Activated T-cell treated with anti-CD3 and anti-CD28 coated beads for 24 hours (primary cell): ENCODE results near the gene RNGTT.
"Not testable (repeated sequence)": the region's sequence is repeated elsewhere in the genome, so short reads cannot be mapped to it uniquely, and the experiment has no call there.

Source experiments
- DNase-seq: peaks from one replicate; pipeline ENCODE4 v3.0.0-alpha.2; 2020; ENCODE audit warnings: low read depth

Gene RNGTT

GRCh38 chr6:88722686-88723085 lies 240.7 kb downstream of the RNGTT start:
- DNase-seq = no peak

DNA sequence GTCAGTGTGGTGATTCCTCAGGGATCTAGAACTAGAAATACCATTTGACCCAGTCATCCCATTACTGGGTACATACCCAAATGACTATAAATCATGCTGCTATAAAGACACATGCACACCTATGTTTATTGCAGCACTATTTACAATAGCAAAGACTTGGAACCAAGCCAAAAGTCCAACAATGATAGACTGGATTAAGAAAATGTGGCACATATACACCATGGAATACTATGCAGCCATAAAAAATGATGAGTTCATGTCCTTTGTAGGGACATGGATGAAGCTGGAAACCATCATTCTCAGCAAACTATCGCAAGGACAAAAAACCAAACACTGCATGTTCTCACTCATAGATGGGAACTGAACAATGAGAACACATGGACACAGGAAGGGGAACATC lies 247.0 kb downstream of the RNGTT start:
- DNase-seq = not testable (repeated sequence)

DNA sequence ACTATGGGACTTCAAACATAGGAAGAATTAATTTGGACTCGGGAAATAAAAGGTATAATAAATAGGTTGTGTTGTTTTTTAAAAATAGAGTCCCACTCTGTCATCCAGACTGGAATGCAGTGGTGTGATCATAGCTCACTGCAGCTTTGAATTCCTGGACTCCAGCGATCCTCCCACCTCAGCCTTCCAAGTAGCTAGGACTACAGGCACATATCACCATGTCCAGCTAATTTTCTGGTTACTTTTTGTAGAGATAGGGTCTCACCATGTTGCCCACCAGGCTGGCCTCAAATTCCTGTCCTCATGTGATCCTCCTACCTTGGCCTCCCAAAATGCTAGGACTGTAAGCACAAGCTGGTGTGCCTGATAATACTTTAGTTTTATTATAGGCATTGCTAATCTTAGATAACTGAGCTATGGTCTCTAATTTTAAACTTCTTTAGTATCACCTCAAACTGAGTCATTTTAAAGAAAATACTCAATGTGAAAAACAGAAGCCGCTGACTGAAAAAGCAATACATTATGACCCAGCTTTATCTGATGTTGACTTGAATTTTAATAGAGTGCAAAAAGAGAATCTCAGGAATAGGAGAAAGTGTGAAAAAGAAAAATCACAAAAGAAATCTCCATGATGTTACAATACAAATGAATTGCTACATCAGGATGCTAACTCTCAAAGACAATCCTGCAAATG lies 251.0 kb downstream of the RNGTT start:
- DNase-seq = no peak

DNA sequence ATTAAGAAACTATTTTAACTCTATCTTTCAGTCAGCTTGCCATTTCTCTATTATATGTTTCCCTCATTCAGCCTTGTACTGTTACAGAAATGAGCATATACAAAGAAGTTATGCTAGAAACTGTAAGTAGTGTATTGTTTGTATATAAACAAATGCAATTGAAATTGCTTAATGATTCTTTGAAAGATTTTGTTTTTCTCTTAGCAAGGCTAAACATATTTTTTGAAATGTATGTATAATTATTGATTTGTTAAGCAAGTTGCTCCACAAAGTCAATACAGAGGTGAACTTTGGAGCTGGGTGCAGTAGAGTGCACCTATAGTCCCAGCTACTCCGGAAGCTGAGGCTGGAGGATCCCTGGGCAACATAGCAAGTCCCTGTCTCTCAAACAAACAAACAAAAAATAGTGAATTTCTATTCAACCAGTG lies 253.6 kb downstream of the RNGTT start:
- no peak for DNase-seq

DNA sequence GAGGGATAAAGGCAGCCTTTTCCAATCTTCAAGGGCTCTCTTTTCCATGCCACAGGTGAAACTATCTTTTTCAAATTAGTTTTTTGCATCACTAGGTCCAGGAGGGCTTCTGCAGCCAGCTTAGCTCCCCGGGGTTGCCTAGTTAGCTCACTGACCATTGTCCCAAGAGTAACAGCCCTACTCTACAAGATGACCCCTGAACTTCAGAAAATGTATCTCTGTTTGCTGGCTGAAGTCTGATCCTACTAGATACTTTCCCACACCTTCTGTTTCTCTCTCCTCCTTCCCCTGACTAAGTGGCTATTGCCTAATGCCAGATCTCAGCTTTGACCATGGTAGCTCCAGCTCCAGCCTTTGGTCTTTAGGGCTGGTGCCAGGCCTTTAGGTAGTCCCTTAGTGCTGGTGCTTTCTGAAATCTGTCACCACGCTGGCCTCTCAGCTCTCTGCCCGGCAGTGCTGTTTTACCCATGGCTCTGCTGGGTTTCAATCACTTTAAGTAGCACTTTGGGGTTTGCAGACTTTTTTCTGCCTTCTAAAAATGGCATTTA lies 255.1 kb downstream of the RNGTT start:
- DNase-seq = no peak

DNA sequence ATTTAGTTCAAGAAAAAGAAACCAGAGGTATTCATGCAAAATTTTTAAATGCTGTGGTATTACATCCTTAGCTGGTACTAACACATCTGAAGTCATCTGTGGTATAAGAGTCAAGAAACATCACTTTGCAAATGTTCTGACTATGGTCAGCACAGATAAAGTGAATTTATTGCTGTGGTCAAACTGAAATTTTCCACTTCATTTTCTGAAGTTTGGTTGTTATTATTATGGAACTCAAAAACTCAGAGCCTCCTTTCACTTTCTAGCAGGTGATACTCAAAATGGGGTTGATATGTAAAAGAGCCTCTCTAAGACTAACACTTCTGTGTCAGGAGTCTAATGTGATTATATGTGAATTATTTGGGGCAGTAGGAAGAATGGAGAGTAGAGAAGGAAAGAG lies 257.8 kb downstream of the RNGTT start:
- no peak for DNase-seq

DNA sequence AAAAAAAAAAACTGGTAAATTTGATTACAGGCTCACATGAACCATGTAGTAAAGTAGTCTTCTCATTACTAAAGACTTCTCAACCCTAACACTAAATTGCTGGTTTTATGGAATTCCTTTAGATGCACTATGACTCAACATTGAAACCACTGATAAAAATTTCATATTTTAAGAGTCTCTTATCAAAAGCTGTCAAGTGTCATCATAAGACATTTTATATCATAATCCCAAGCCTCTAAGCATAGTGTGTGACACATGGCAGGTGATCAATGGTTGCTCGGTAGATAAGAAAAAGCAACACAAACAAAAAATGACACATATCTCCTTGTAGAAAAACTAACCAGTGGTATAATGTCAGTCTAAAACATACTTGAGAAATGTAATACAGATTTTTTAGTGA lies 258.4 kb downstream of the RNGTT start:
- DNase-seq = no peak

DNA sequence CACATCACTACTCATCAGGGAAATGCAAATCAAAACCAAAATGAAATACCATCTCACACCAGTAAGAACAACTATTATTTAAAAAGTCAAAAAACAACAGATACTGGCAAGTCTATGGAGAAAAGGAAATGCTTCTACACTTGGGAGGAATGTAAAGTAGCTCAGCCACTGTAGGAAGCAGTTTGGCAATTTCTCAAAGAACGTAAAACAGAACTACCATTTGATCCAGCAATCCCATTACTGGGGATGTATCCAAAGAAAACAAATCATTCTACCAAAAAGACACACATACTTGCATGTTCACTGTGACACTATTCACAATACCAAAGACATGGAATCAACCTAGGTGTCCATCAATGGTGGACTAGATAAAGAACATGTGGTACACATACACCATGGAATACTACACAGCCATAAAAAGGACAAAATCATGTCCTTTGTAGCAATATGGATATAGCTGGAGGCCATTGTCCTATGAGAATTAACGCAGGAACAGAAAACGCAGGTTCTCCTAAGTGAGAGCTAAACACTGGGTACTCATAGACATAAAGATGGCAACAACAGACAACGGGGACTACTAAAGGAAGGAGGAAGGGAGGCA lies 260.4 kb downstream of the RNGTT start:
- DNase-seq = no peak

- DNase-seq = no peak
These were observed 264.8 kb downstream of the RNGTT start for GRCh38 chr6:88698661-88699060.

DNA sequence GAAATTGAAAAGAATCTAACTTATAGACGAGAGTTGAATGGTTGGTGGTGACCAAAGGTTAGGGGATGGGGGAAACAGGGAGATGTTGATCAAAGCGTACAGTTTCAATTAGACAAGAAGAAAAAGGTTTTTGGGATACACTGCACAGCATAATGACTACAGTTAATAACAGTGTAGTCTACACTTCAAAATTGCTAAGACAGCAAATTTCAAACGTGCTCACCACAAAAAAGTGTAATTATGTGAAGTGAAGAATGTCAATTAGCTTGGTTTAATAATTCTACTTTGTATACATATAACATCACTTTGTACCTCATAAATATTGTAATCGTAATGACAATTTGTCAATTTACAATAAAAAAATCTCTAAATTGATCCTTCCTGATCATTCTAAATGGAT lies 267.5 kb downstream of the RNGTT start:
- no peak for DNase-seq

DNA sequence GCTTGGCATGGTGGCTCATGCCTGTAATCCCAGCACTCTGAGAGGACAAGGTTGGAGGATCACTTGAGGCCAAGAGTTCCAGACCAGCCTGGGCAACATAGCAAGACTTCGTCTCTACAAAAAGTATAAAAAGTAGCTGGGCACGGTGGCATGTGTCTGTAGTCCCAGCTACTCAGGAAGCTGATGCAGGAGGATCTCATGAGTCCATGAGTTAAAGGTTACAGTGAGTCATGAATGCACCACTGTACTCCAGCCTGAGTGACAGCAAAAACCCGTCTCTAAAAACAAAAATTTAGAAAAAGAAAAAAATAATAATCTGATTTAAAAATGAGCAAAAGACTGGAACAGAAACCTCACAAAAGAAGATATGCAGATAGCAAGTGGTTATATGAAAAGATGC lies 279.7 kb downstream of the RNGTT start:
- DNase-seq = no peak

- DNase-seq = no peak
These were observed 282.8 kb downstream of the RNGTT start for GRCh38 chr6:88680654-88681053.

- DNase-seq = no peak
These were observed 283.6 kb downstream of the RNGTT start for GRCh38 chr6:88679841-88680240.

- no peak for DNase-seq
These were observed 286.1 kb downstream of the RNGTT start for GRCh38 chr6:88677356-88677755.

- no peak for DNase-seq
These were observed 291.8 kb downstream of the RNGTT start for GRCh38 chr6:88671624-88672023.

GRCh38 chr6:88670369-88670768 lies 293.0 kb downstream of the RNGTT start:
- DNase-seq = no peak

DNA sequence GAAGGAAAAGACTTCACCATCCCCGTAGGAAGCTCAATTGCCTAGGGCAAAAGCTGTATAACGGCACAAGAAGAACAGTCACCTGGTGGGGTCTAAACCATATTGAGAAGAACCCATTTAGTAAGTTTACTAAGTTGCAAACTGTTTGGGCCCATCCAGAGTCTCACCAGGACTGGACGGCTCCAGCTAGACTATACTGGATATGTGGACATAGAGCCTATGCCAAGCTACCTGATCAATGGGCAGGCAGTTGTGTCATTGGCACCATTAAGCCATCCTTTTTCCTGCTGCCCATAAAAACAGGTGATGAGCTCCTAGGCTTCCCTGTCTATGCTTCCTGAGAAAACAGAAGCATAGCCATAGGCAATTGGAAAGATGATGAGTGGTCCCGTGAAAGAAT lies 293.9 kb downstream of the RNGTT start:
- DNase-seq = no peak

GRCh38 chr6:88666901-88667300 lies 296.5 kb downstream of the RNGTT start:
- DNase-seq = no peak

- no peak for DNase-seq
These were observed 298.3 kb downstream of the RNGTT start for GRCh38 chr6:88665131-88665530.

DNA sequence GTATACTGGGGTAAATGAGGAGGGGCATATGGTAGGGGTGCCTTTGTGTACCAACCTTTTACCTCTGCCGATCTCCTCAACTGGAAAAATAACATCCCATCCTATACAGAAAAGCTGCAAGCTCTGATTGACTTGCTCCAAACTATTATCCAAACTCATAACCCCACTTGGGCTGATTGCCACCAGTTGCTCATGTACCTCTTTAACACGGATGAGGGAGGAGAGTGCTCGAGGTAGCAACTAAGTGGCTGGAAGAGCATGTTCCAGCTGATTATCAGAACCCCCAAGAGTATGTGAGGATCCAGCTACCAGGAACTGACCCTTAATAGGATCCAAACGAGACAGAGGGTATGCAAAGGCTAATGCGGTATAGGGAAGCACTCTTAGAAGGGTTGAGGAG lies 299.6 kb downstream of the RNGTT start:
- DNase-seq = no peak

DNA sequence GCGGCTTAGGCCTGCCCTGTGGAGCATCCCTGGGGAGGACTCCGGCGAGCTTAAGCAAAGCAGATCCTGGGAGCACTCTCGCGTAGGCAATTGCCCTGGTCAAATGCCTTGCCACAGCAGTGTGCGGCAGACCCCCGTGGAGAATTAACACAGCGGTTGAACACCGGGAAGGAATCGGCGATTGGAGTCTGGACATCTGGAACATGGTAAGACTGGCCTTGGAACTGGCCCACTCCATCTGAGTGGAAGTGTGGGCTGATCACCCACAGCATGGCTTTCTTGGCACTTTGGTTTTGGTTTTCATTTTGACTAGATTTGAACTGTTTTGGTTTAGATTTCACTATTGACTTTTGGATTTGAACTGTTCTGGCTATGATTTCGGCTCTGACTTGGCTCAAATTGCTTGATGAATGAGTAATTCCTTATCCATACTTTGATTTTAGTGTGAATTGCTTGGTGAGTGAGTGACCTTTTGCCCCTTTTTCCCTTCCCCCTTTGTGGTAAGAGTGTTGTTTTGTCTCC lies 300.7 kb downstream of the RNGTT start:
- no peak for DNase-seq

GRCh38 chr6:88662163-88662580 lies 301.2 kb downstream of the RNGTT start:
- no peak for DNase-seq

GRCh38 chr6:88661136-88661535 lies 302.3 kb downstream of the RNGTT start:
- DNase-seq = no peak

DNA sequence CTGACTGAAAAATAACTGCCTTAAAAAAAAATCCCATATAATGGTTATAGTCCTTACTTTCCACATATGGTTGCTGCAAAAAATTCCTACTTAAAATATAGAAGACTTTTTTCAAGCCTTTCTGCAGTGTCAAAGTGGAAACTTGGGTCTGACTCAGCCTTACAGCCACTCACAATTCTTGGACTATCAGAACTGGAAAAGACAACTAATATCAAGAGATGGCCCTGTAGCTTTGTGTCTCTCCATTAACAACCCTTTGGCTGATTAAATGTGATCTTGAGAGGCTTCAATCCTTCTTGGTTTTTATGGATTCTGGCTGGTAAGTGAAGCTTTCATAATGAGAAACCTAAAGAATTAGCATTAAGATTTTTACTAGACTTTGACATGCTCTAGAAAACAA lies 307.8 kb downstream of the RNGTT start:
- DNase-seq = no peak
